Natural killer cell (primary cell): ENCODE data around the gene CACNG4. TPM values are rescaled to one million over a fixed set of nuclear protein-coding genes. Genes with fewer than 3 reads are reported as not detected.

Source experiments
- ATAC-seq, 3 donors: fragments of 150-1000 bp in 2 of 3; fragments of 200-7000 bp in 1 of 3; cut with Tn5 transposase; 1 replicate in 1 of 3; 2 replicates in 2 of 3; pipeline ENCODE4 v1.10.0; 2021; ENCODE audit warnings: mild to moderate bottlenecking in 2 of 3, moderate library complexity in 2 of 3
- DNase-seq, 2 donors: peaks; one replicate each; pipeline versions ENCODE4 v3.0.0 to v3.0.0-alpha.2; 2013 to 2021; ENCODE audit warnings: mixed read lengths in 1 of 2
- H3K27ac ChIP-seq: one replicate; pipeline ENCODE4 v1.5.1; 2013; ENCODE audit warnings: mild to moderate bottlenecking, low read length
- H3K27me3 ChIP-seq: one replicate; pipeline ENCODE4 v1.6.1; 2013; ENCODE audit warnings: low read length; ENCODE audit not compliant: control insufficient read depth, insufficient read depth
- H3K36me3 ChIP-seq: one replicate; pipeline ENCODE4 v1.6.1; 2013; ENCODE audit warnings: low read length; ENCODE audit not compliant: control insufficient read depth, insufficient read depth
- H3K4me1 ChIP-seq: one replicate; pipeline ENCODE4 v1.6.1; 2013; ENCODE audit warnings: low read length; ENCODE audit not compliant: control insufficient read depth, insufficient read depth
- H3K4me3 ChIP-seq: one replicate; pipeline ENCODE4 v1.5.1; 2013; ENCODE audit warnings: low read length
- H3K9me3 ChIP-seq: one replicate; pipeline ENCODE4 v1.6.1; 2013; ENCODE audit warnings: low read length; ENCODE audit not compliant: control insufficient read depth, insufficient read depth
- H3K27ac Mint-ChIP-seq, 2 donors: one replicate each; pipeline ENCODE4 v1.8.0; 2022; ENCODE audit warnings: mild to moderate bottlenecking in 2 of 2, mixed read lengths in 2 of 2, moderate library complexity in 1 of 2
- H3K27me3 Mint-ChIP-seq, 2 donors: one replicate each; pipeline ENCODE4 v1.8.0; 2022; ENCODE audit warnings: low read depth in 2 of 2, mixed read lengths in 2 of 2
- H3K36me3 Mint-ChIP-seq: one replicate; pipeline ENCODE4 v1.8.0; 2022; ENCODE audit warnings: mixed read lengths
- H3K4me1 Mint-ChIP-seq, 2 donors: one replicate each; pipeline ENCODE4 v1.8.0; 2022; ENCODE audit warnings: mixed read lengths in 2 of 2
- H3K4me3 Mint-ChIP-seq: one replicate; pipeline ENCODE4 v1.8.0; 2022; ENCODE audit warnings: mild to moderate bottlenecking, moderate library complexity, mixed read lengths
- H3K9me3 Mint-ChIP-seq, 2 donors: one replicate each; pipeline ENCODE4 v1.8.0; 2022; ENCODE audit warnings: mixed read lengths in 2 of 2
- WGBS: methylation state at CpG from one replicate; pipeline ENCODE4 v1.1.7; 2013; ENCODE audit warnings: missing lambda C conversion rate; ENCODE audit not compliant: insufficient coverage; 5-methylcytosine and 5-hydroxymethylcytosine counted together
- intact Hi-C: fragments of 100-400 bp; cut with micrococcal nuclease; formaldehyde crosslinking; loops from one replicate; pipeline ENCODE4 v1.14.2; 2022
- total RNA-seq, 4 donors: library from RNA; stranded (reverse); fragments of 120-200 nt in 1 of 4; gene quantifications; one replicate each; pipeline versions ENCODE4 v1.2.3 to v1.2.4, GENCODE V29; 2013 to 2022
- TF ChIP-seq, protein P1 (sequence below): fragments of 200-600 bp; IDR thresholded peaks from one replicate; pipeline ENCODE4 v1.8.0; 2022; ENCODE audit warnings: antibody characterized with exemption

CACNG4 gene
- total RNA-seq, 3 donors from 2014 or later (not counting 1 experiment from before 2014, with no cell fraction given): not detected

DNA sequence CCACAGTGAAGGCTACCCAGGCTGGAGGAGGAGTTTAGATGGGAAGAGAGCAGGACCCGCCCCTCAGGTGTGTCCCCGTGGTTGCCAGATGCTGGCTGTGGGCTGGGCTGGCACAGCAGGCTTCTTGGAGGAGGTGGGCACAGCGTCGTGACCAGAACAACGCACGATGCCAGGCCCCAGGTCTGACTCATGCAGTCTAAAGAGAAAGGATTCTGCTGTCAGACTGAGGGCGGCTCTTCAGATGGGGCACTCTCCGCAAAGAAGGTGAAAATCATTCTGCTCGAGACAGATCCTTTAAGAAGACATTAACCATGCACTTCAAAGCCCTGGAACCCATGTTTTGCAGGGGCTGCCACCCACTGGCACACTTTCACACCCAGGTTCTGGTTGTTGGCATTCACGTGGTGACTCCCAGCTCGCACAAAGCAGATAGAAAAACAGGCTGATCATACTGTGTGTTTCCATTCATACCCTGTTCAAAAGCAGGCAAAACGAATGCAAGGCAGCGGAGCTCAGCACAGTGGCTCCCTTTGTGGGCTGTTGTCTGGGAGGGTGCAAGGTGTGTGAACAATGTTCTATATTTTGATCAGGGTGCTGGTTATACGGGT is 19.0 kb downstream of the CACNG4 start:
- Mint-ChIP-seq H3K4me1 (no peaks in the 10 kb centered on the region), H3K9me3 (no peaks in the 10 kb centered on the region), H3K36me3 (no peaks in the 10 kb centered on the region), H3K4me3 (no peak overlapping the region), H3K27me3 (peaks cover 26 to 36% of the 10 kb centered on the region in 2 donors), H3K27ac (no peak overlapping the region)
- Histone ChIP-seq H3K4me3 (no peak overlapping the region), H3K4me1 (no peaks in the 10 kb centered on the region), H3K9me3 (no peaks in the 10 kb centered on the region), H3K36me3 (no peaks in the 10 kb centered on the region), H3K27me3 (peaks cover 2% of the 10 kb centered on the region), H3K27ac (no peak overlapping the region)
- no peak for ATAC-seq
- 65% methylated on average over 14 of the region's 14 CpGs for WGBS
- intact Hi-C loops: no loop called here
- TF ChIP-seq, protein P1, sequence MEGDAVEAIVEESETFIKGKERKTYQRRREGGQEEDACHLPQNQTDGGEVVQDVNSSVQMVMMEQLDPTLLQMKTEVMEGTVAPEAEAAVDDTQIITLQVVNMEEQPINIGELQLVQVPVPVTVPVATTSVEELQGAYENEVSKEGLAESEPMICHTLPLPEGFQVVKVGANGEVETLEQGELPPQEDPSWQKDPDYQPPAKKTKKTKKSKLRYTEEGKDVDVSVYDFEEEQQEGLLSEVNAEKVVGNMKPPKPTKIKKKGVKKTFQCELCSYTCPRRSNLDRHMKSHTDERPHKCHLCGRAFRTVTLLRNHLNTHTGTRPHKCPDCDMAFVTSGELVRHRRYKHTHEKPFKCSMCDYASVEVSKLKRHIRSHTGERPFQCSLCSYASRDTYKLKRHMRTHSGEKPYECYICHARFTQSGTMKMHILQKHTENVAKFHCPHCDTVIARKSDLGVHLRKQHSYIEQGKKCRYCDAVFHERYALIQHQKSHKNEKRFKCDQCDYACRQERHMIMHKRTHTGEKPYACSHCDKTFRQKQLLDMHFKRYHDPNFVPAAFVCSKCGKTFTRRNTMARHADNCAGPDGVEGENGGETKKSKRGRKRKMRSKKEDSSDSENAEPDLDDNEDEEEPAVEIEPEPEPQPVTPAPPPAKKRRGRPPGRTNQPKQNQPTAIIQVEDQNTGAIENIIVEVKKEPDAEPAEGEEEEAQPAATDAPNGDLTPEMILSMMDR: no peak
- no peak for DNase-seq

DNA sequence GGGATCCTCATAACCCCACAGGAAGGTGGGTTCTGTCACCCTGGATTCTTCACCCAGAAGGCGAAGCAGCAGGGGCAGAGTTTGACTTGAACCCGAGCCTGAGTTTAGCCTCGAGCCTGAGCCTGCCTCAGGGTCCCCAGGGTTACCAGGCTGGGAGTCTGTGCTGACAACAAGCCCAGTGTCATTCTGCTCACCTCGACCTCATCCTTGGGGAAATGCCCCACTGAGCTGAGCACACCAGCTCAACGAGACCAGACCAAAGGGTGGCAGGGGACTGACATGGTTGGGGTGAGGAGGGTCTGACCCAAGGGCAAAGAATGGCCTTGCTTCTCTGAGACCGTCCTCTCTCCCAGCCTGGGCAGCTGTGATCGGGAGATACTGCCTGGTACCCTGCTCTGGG is 20.2 kb downstream of the CACNG4 start:
- intact Hi-C loops: no loop called here
- DNase-seq (no peak), ATAC-seq (no peak)
- WGBS: 82% methylated on average over 7 of the region's 7 CpGs
- Histone ChIP-seq H3K4me1 (no peaks in the 10 kb centered on the region), H3K36me3 (no peaks in the 10 kb centered on the region), H3K27ac (no peak overlapping the region), H3K4me3 (no peak overlapping the region), H3K27me3 (peaks cover 2% of the 10 kb centered on the region), H3K9me3 (no peaks in the 10 kb centered on the region)
- Mint-ChIP-seq H3K4me3 (no peak overlapping the region), H3K4me1 (no peaks in the 10 kb centered on the region), H3K27me3 (peaks cover 19 to 28% of the 10 kb centered on the region in 2 donors), H3K27ac (no peak overlapping the region), H3K36me3 (no peaks in the 10 kb centered on the region), H3K9me3 (no peaks in the 10 kb centered on the region)
- TF ChIP-seq, protein P1: no peak

DNA sequence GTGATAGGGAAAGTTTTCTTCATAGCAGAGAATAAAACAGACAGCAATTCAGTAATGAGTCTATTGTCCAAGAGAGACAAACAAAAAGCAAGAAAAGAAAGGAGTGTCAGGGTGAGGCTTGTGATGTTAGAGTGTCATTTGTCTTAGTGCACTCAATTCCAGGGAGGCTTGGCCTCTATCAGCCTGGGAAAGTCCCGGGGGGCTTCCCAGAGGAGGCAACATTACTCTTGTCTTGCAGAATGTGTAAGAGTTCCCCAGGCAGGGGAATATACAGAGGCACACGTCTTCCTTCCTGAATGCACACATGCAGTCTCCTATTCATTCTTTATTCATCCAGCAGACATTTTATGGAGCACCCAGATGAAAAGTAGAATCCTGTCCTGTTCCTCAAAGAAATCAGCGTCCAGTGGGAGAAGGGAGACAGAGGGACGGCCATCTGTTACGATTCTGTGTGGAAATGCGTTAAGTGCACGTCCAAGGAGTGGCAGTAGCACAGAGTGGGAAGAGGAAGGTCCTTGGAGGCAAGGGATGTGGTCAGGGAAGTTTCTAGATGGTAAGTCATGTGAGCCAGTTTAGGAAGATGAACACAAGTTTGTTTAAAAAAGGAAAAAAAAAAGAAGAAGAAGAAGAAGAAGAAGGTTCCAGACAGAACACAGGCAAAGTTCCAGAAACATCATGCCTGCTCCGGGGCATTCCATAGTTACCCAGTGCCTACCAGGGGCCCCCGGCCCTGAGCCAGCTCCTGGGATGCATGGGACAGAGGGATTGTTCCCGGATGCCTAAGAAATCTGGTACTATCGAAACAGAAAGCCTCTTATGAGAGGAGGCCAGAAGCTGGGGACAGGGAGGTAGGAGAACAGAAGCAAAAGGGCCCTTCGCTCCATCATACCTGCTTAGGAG is 21.1 kb downstream of the CACNG4 start:
- Histone ChIP-seq H3K27me3 (peaks cover 2% of the 10 kb centered on the region), H3K4me1 (no peaks in the 10 kb centered on the region), H3K9me3 (no peaks in the 10 kb centered on the region), H3K4me3 (no peak overlapping the region), H3K27ac (no peak overlapping the region), H3K36me3 (no peaks in the 10 kb centered on the region)
- DNase-seq (no peak), ATAC-seq (no peak)
- TF ChIP-seq, protein P1: no peak
- 69% methylated on average over 12 of the region's 12 CpGs for WGBS
- Mint-ChIP-seq H3K36me3 (no peaks in the 10 kb centered on the region), H3K4me1 (no peaks in the 10 kb centered on the region), H3K4me3 (no peak overlapping the region), H3K27me3 (peaks cover 19 to 28% of the 10 kb centered on the region in 2 donors), H3K27ac (no peak overlapping the region), H3K9me3 (no peaks in the 10 kb centered on the region)
- intact Hi-C loops: no loop called here
